Fibroblast of skin of right quadriceps (primary cell): ENCODE measurements around the gene LRBA.
"Not testable (repeated sequence)": the region's sequence is repeated elsewhere in the genome, so short reads cannot be mapped to it uniquely, and the experiment has no call there.

Experiments
- DNase-seq: peaks from one replicate; pipeline ENCODE4 v3.0.0-alpha.2; 2013

Gene LRBA

GRCh38 chr4:150971901-150972300 is 43.2 kb downstream of the LRBA start:
- no peak for DNase-seq

- no peak for DNase-seq
These were observed 44.4 kb downstream of the LRBA start for GRCh38 chr4:150970685-150971151.

GRCh38 chr4:150964754-150965153 is 50.3 kb downstream of the LRBA start:
- no peak for DNase-seq

GRCh38 chr4:150963602-150964345 is 51.3 kb downstream of the LRBA start:
- DNase-seq = not testable (repeated sequence)

GRCh38 chr4:150962245-150962644 is 52.8 kb downstream of the LRBA start:
- no peak for DNase-seq

GRCh38 chr4:150961566-150961965 is 53.5 kb downstream of the LRBA start:
- no peak for DNase-seq

- DNase-seq = no peak
These were observed 54.3 kb downstream of the LRBA start for GRCh38 chr4:150960818-150961217.

- DNase-seq = peak; percentile 20
These were observed 55.0 kb downstream of the LRBA start for GRCh38 chr4:150960079-150960478.

- not testable (repeated sequence) for DNase-seq
These were observed 57.1 kb downstream of the LRBA start for GRCh38 chr4:150957981-150958380.

- DNase-seq = not testable (repeated sequence)
These were observed 58.0 kb downstream of the LRBA start for GRCh38 chr4:150957095-150957494.

- not testable (repeated sequence) for DNase-seq
These were observed 61.2 kb downstream of the LRBA start for GRCh38 chr4:150953916-150954315.

GRCh38 chr4:150952167-150952845 is 62.8 kb downstream of the LRBA start:
- no peak for DNase-seq

GRCh38 chr4:150950657-150951288 is 64.3 kb downstream of the LRBA start:
- DNase-seq = no peak

GRCh38 chr4:150949943-150950342 is 65.1 kb downstream of the LRBA start:
- no peak for DNase-seq

- no peak for DNase-seq
These were observed 65.7 kb downstream of the LRBA start for GRCh38 chr4:150949342-150949741.

GRCh38 chr4:150948710-150949109 is 66.4 kb downstream of the LRBA start:
- DNase-seq = no peak

- no peak for DNase-seq
These were observed 67.0 kb downstream of the LRBA start for GRCh38 chr4:150948074-150948473.

- no peak for DNase-seq
These were observed 70.4 kb downstream of the LRBA start for GRCh38 chr4:150944660-150945059.

- no peak for DNase-seq
These were observed 71.3 kb downstream of the LRBA start for GRCh38 chr4:150943818-150944217.

- DNase-seq = no peak
These were observed 72.0 kb downstream of the LRBA start for GRCh38 chr4:150943126-150943525.

- DNase-seq = no peak
These were observed 72.5 kb downstream of the LRBA start for GRCh38 chr4:150942539-150942938.

- DNase-seq = no peak
These were observed 75.0 kb downstream of the LRBA start for GRCh38 chr4:150940123-150940522.

- DNase-seq = no peak
These were observed 75.6 kb downstream of the LRBA start for GRCh38 chr4:150939530-150939929.
